ENCODE data around the gene SCG2.

Gene SCG2

DNA sequence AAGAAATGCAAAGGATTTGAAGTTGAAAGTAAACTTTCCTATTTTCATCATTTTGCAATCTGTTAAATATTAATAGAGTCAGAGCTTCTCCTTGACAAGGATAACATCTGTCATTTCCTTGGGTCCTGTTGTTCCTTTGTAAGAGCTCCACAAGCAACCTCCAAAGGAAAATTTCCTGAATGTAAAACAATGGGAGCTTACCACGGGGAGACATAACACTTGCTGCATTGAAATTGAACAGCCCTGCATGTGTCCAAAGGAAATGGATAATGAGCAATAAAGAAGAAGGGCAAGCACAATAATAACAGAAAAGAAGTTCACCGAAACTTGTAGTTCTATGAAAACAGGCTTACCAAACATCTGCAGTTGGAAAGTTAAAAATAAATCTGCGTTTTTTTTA lies 42.0 kb upstream of the SCG2 start:
- no peaks in the 10 kb centered on the region for H3K79me2 ChIP-seq
- peak overlapping the region; percentile 76 for H3K27ac ChIP-seq
- no peaks in the 10 kb centered on the region for H3K9me3 ChIP-seq (ENCODE audit: control insufficient read depth, low read length)
- H3K4me3 ChIP-seq (ENCODE audit: low read depth, low read length) = no peak overlapping the region
- no peaks in the 10 kb centered on the region for H3K27me3 ChIP-seq (ENCODE audit: control insufficient read depth, insufficient read depth, low read length)
- no peaks in the 10 kb centered on the region for H3K36me3 ChIP-seq (ENCODE audit: control insufficient read depth, insufficient read depth, low read length)
- no peak overlapping the region for H3K4me2 ChIP-seq (ENCODE audit: low read length)
- H2AFZ ChIP-seq = no peak overlapping the region
- peaks cover 44% of the 10 kb centered on the region for H3K4me1 ChIP-seq
- TF ChIP-seq, protein P1, sequence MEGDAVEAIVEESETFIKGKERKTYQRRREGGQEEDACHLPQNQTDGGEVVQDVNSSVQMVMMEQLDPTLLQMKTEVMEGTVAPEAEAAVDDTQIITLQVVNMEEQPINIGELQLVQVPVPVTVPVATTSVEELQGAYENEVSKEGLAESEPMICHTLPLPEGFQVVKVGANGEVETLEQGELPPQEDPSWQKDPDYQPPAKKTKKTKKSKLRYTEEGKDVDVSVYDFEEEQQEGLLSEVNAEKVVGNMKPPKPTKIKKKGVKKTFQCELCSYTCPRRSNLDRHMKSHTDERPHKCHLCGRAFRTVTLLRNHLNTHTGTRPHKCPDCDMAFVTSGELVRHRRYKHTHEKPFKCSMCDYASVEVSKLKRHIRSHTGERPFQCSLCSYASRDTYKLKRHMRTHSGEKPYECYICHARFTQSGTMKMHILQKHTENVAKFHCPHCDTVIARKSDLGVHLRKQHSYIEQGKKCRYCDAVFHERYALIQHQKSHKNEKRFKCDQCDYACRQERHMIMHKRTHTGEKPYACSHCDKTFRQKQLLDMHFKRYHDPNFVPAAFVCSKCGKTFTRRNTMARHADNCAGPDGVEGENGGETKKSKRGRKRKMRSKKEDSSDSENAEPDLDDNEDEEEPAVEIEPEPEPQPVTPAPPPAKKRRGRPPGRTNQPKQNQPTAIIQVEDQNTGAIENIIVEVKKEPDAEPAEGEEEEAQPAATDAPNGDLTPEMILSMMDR (IDR thresholded peaks at IDR 0.05) = no peak
- H3K9ac ChIP-seq = no peak overlapping the region

DNA sequence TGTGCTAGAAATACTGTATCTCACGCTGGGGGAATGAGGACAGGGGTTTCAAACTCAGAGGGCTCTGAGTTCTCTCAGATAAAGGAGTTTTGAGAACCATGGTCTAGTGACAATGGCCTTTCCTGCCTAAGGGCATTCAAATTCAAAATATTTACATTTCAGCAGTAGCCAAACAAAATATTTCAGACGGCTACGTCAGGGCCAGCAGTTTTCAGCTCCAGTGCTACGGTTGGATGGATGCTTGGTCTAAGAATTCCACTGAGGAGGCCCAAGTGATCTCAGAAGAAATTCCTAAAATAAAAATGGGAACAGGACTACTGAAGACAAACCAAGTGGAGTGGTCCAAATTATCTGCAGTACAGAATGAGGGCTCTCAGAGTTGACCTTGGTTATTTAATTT lies 41.1 kb upstream of the SCG2 start:
- Histone ChIP-seq H3K4me1 (peaks cover 44% of the 10 kb centered on the region), H3K27me3 (ENCODE audit: control insufficient read depth, insufficient read depth, low read length) (no peaks in the 10 kb centered on the region), H3K4me2 (ENCODE audit: low read length) (no peak overlapping the region), H3K9ac (no peak overlapping the region), H2AFZ (peak overlapping the region; percentile 4), H3K4me3 (ENCODE audit: low read depth, low read length) (no peak overlapping the region), H3K36me3 (ENCODE audit: control insufficient read depth, insufficient read depth, low read length) (no peaks in the 10 kb centered on the region), H3K27ac (peak overlapping the region; percentile 76), H3K9me3 (ENCODE audit: control insufficient read depth, low read length) (no peaks in the 10 kb centered on the region), H3K79me2 (no peaks in the 10 kb centered on the region)
- TF ChIP-seq, protein P1 (IDR thresholded peaks at IDR 0.05) = no peak

DNA sequence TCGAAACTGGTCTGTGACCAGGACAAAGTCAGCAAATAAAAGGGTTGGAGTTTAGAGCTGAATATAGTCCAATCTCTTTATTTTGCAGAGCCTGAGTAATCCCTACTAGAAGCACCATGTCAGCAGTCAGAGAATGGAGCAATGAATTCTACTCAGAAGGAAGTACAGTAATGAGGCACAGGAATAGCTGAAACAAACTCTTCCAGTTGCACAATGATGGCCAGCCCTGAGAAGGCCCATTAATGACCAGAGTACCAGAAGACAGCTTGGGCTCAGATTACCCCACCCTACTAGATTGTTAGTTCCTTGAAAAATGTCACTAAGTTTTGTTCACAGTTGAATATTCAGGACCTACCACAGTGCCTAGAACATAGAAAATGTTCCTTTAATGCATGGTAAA lies 40.3 kb upstream of the SCG2 start:
- TF ChIP-seq, protein P1 (IDR thresholded peaks at IDR 0.05) = no peak
- H3K4me3 ChIP-seq (ENCODE audit: low read depth, low read length) = no peak overlapping the region
- peak overlapping the region; percentile 76 for H3K27ac ChIP-seq
- peaks cover 41% of the 10 kb centered on the region for H3K4me1 ChIP-seq
- no peak overlapping the region for H3K4me2 ChIP-seq (ENCODE audit: low read length)
- H3K36me3 ChIP-seq (ENCODE audit: control insufficient read depth, insufficient read depth, low read length) = no peaks in the 10 kb centered on the region
- no peaks in the 10 kb centered on the region for H3K27me3 ChIP-seq (ENCODE audit: control insufficient read depth, insufficient read depth, low read length)
- no peaks in the 10 kb centered on the region for H3K9me3 ChIP-seq (ENCODE audit: control insufficient read depth, low read length)
- H2AFZ ChIP-seq = peak overlapping the region; percentile 60
- no peaks in the 10 kb centered on the region for H3K79me2 ChIP-seq
- no peak overlapping the region for H3K9ac ChIP-seq

DNA sequence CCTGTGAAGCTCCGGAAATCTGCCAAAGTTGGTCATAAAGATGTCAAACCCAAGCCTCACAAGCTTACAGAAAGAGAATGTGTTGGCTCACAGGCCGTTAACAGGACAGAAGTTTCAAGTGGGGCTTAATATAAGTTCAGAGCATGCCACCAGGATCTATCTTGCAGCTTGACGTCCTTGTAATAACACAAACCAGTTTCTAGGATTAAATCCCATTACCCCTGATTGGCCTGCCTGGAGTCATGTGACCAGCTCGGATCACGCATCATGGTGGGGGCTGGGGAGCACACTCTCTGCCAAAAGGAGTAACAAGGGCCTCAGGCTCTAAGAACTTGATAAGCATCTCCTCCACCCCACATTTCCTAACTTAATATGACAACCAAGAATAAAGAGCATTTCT lies 38.9 kb upstream of the SCG2 start:
- H3K9me3 ChIP-seq (ENCODE audit: control insufficient read depth, low read length) = no peaks in the 10 kb centered on the region
- TF ChIP-seq, protein P1 (IDR thresholded peaks at IDR 0.05) = no peak
- H3K4me1 ChIP-seq = peaks cover 28% of the 10 kb centered on the region
- peak overlapping the region; percentile 48 for H2AFZ ChIP-seq
- H3K9ac ChIP-seq = no peak overlapping the region
- H3K79me2 ChIP-seq = no peaks in the 10 kb centered on the region
- H3K4me2 ChIP-seq (ENCODE audit: low read length) = no peak overlapping the region
- H3K36me3 ChIP-seq (ENCODE audit: control insufficient read depth, insufficient read depth, low read length) = no peaks in the 10 kb centered on the region
- H3K27ac ChIP-seq = peak overlapping the region; percentile 76
- H3K4me3 ChIP-seq (ENCODE audit: low read depth, low read length) = no peak overlapping the region
- no peaks in the 10 kb centered on the region for H3K27me3 ChIP-seq (ENCODE audit: control insufficient read depth, insufficient read depth, low read length)

DNA sequence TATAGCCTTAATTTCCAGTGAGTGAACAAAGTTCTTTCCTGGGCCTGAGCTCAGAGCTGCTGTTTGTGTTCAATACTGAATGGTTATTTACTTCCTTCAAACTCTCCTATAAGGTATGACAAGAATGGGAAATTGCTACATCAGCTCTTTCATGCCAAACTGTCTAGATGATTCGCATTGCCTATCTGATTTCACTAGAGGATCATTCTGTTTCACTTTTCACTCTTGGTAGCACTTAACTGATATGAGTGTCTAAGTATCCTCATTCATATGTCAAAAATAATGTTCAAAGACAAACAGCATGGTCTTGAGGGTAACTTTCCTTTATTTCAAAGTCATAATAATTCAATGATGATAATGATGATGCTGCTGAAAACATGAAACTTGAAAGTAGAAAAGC lies 32.9 kb upstream of the SCG2 start:
- Histone ChIP-seq H2AFZ (no peak overlapping the region), H3K27me3 (ENCODE audit: control insufficient read depth, insufficient read depth, low read length) (no peaks in the 10 kb centered on the region), H3K4me1 (peaks cover 13% of the 10 kb centered on the region), H3K79me2 (no peaks in the 10 kb centered on the region), H3K9ac (no peak overlapping the region), H3K36me3 (ENCODE audit: control insufficient read depth, insufficient read depth, low read length) (no peaks in the 10 kb centered on the region), H3K4me2 (ENCODE audit: low read length) (no peak overlapping the region), H3K27ac (peak overlapping the region; percentile 70), H3K9me3 (ENCODE audit: control insufficient read depth, low read length) (no peaks in the 10 kb centered on the region), H3K4me3 (ENCODE audit: low read depth, low read length) (no peak overlapping the region)
- TF ChIP-seq, protein P1 (IDR thresholded peaks at IDR 0.05) = no peak
